Body of pancreas (tissue), 4 donors: Measurements from ENCODE around the gene SOX10. TPM values are rescaled to one million over a fixed set of nuclear protein-coding genes. Genes with fewer than 3 reads are reported as not detected.
"Not testable (repeated sequence)": the region's sequence is repeated elsewhere in the genome, so short reads cannot be mapped to it uniquely, and the experiment has no call there.

ENCODE experiments used
- ATAC-seq: fragments of 150-250 bp; one replicate; pipeline ENCODE4 v1.9.1; 2016
- DNase-seq, 4 donors: peaks; one replicate each; pipeline ENCODE4 v3.0.0-alpha.2; 2019
- H3K27ac ChIP-seq, 4 donors: fragments of 200-600 bp; sonication (generic); 1 replicate in 3 of 4; 2 replicates in 1 of 4; pipeline versions ENCODE4 v1.5.1 to v1.6.1; 2016 to 2019; ENCODE audit warnings: mild to moderate bottlenecking in 1 of 4, mixed read lengths in 1 of 4, moderate library complexity in 1 of 4
- H3K27me3 ChIP-seq, 2 donors: fragments of 200-600 bp; sonication (generic); one replicate each; pipeline ENCODE4 v1.6.0; 2016; ENCODE audit warnings: mild to moderate bottlenecking in 1 of 2
- H3K36me3 ChIP-seq, 2 donors: fragments of 200-600 bp; sonication (generic); replicated peaks in 1 of 2; 2 replicates each; pipeline ENCODE4 v1.5.1; 2016; ENCODE audit warnings: low read depth in 2 of 2; ENCODE audit not compliant: insufficient read depth in 1 of 2
- H3K4me1 ChIP-seq: fragments of 200-600 bp; sonication (generic); one replicate; pipeline ENCODE4 v1.6.0; 2016
- H3K4me3 ChIP-seq, 2 donors: fragments of 200-600 bp; sonication (generic); 1 replicate in 1 of 2; 2 replicates in 1 of 2; pipeline ENCODE4 v1.5.1; 2016 to 2019
- H3K9me3 ChIP-seq, 3 donors: fragments of 200-600 bp; sonication (generic); 1 replicate in 2 of 3; 2 replicates in 1 of 3; pipeline ENCODE4 v1.5.1; 2016
- CTCF ChIP-seq, 7 experiments: fragments of 450-650 bp in 4 of 7; fragments of 200-600 bp in 3 of 7; sonication (generic) in 3 of 7; IDR thresholded peaks; one replicate each; pipeline ENCODE4 v1.5.1; 2016 to 2019; ENCODE audit warnings: antibody characterized with exemption in 7 of 7
- POLR2A ChIP-seq, 3 donors: fragments of 450-650 bp; IDR thresholded peaks; one replicate each; pipeline ENCODE4 v1.6.1; 2016; ENCODE audit warnings: antibody characterized with exemption in 3 of 3, mild to moderate bottlenecking in 2 of 3
- WGBS, 2 donors: methylation state at CpG; one replicate each; pipeline ENCODE4 v1.1.5; 2017; 5-methylcytosine and 5-hydroxymethylcytosine counted together
- intact Hi-C: fragments of 100-400 bp; cut with DNase I; formaldehyde crosslinking; loops from one replicate; pipeline ENCODE4 v1.15.1; 2023
- total RNA-seq, 2 donors: library from RNA; depleted of rRNA; stranded (reverse); fragments of >200 nt; gene quantifications; one replicate each; pipeline ENCODE4 v1.1.0, GENCODE V29; 2016

The SOX10 gene
- total RNA-seq, 2 donors from 2014 or later = 0.66 TPM; not detected in 1

GRCh38 chr22:37976547-37976946 is 7.8 kb downstream of the SOX10 start:
- H3K27me3 ChIP-seq = no peaks in the 10 kb centered on the region
- no peaks in the 10 kb centered on the region for H3K9me3 ChIP-seq
- intact Hi-C loops = no loop called here
- no peak for DNase-seq
- 90 to 94% methylated on average over 4 of the region's 4 CpGs for WGBS, 2 donors
- H3K36me3 ChIP-seq = no peaks in the 10 kb centered on the region
- H3K4me3 ChIP-seq = no peak overlapping the region
- TF ChIP-seq CTCF (IDR thresholded peaks at IDR 0.05) (no peak), POLR2A (IDR thresholded peaks at IDR 0.05) (no peak)
- peaks cover 6% of the 10 kb centered on the region for H3K4me1 ChIP-seq
- no peak overlapping the region for H3K27ac ChIP-seq
- ATAC-seq = no peak

GRCh38 chr22:37976022-37976421 is 8.3 kb downstream of the SOX10 start:
- H3K27me3 ChIP-seq, H3K36me3 ChIP-seq, H3K4me1 ChIP-seq, ATAC-seq, H3K27ac ChIP-seq, H3K4me3 ChIP-seq, DNase-seq, intact Hi-C loops, H3K9me3 ChIP-seq: not testable (repeated sequence)
- 89 to 93% methylated on average over 8 of the region's 8 CpGs for WGBS, 2 donors

GRCh38 chr22:37975153-37975552 is 9.2 kb downstream of the SOX10 start:
- ATAC-seq (no peak), DNase-seq (no peak)
- H3K27ac ChIP-seq = no peak overlapping the region
- WGBS, 2 donors = 88 to 100% methylated on average over 2 of the region's 2 CpGs
- no peaks in the 10 kb centered on the region for H3K36me3 ChIP-seq
- no peak overlapping the region for H3K4me3 ChIP-seq
- H3K4me1 ChIP-seq = no peaks in the 10 kb centered on the region
- no peak for TF ChIP-seq CTCF (IDR thresholded peaks at IDR 0.05)
- no peak for TF ChIP-seq POLR2A (IDR thresholded peaks at IDR 0.05)
- H3K27me3 ChIP-seq = no peaks in the 10 kb centered on the region
- intact Hi-C loops = no loop called here
- no peaks in the 10 kb centered on the region for H3K9me3 ChIP-seq

- Histone ChIP-seq H3K4me1 (peaks cover 7% of the 10 kb centered on the region), H3K27ac (no peak overlapping the region), H3K4me3 (no peak overlapping the region), H3K27me3 (no peaks in the 10 kb centered on the region), H3K36me3 (no peaks in the 10 kb centered on the region), H3K9me3 (no peaks in the 10 kb centered on the region)
- no peak for DNase-seq
- no peak for ATAC-seq
- intact Hi-C loops = no loop called here
- no peak for TF ChIP-seq POLR2A (IDR thresholded peaks at IDR 0.05)
- no peak for TF ChIP-seq CTCF (IDR thresholded peaks at IDR 0.05)
- 91 to 94% methylated on average over 15 to 28 of the region's 33 CpGs for WGBS, 2 donors
Observed at GRCh38 chr22:37973271-37974170, 10.8 kb downstream of the SOX10 start.

- Histone ChIP-seq H3K27ac (no peak overlapping the region), H3K36me3 (peaks cover 0 to 2% of the 10 kb centered on the region in 2 donors), H3K4me1 (peaks cover 10% of the 10 kb centered on the region), H3K4me3 (no peak overlapping the region), H3K9me3 (no peaks in the 10 kb centered on the region), H3K27me3 (no peaks in the 10 kb centered on the region)
- ATAC-seq (no peak), DNase-seq (no peak)
- TF ChIP-seq POLR2A (IDR thresholded peaks at IDR 0.05) = no peak
- no peak for TF ChIP-seq CTCF (IDR thresholded peaks at IDR 0.05)
- WGBS, 2 donors = 77 to 80% methylated on average over 3 of the region's 3 CpGs
- intact Hi-C loops = no loop called here
Observed at GRCh38 chr22:37972527-37972926, 11.8 kb downstream of the SOX10 start.
